HEK293 (cell line): Measurements from ENCODE around the gene PSMD5.

Source experiments
- AEBP2 ChIP-seq: fragments of 450-650 bp; formaldehyde crosslinking; IDR thresholded peaks from 2 replicates; pipeline ENCODE4 v1.5.1; 2016; ENCODE audit warnings: missing biosample characterization, missing genetic modification characterization, borderline replicate concordance
- BCL11A ChIP-seq: fragments of 450-650 bp; formaldehyde crosslinking; IDR thresholded peaks from 2 replicates; pipeline ENCODE4 v1.5.1; 2016; ENCODE audit warnings: low read depth, missing biosample characterization, missing genetic modification characterization
- CTCF ChIP-seq: fragments of 450-650 bp; formaldehyde crosslinking; IDR thresholded peaks from 2 replicates; pipeline ENCODE4 v1.5.1; 2016; ENCODE audit warnings: missing biosample characterization, missing genetic modification characterization
- ELK4 ChIP-seq: IDR thresholded peaks from 2 replicates; pipeline ENCODE4 v1.6.1; 2011; ENCODE audit warnings: mild to moderate bottlenecking, low read depth, low read length, borderline replicate concordance
- HOXC10 ChIP-seq: sonication (generic); formaldehyde crosslinking; IDR thresholded peaks from 2 replicates; pipeline ENCODE4 v1.8.1; 2023; ENCODE audit warnings: mild to moderate bottlenecking, missing genetic modification reagents
- HOXD13 ChIP-seq: sonication (generic); formaldehyde crosslinking; IDR thresholded peaks from 2 replicates; pipeline ENCODE4 v1.8.0; 2022; ENCODE audit warnings: missing genetic modification reagents, borderline replicate concordance
- PBX3 ChIP-seq: sonication (generic); formaldehyde crosslinking; IDR thresholded peaks from 2 replicates; pipeline ENCODE4 v1.8.1; 2022; ENCODE audit warnings: mild to moderate bottlenecking, moderate library complexity, missing genetic modification reagents
- PRDM2 ChIP-seq: fragments of 450-650 bp; formaldehyde crosslinking; IDR thresholded peaks from 2 replicates; pipeline ENCODE4 v1.5.1; 2016; ENCODE audit warnings: missing biosample characterization, missing genetic modification characterization, borderline replicate concordance
- ZEB2 ChIP-seq: fragments of 450-650 bp; formaldehyde crosslinking; IDR thresholded peaks from 2 replicates; pipeline ENCODE4 v1.5.1; 2016; ENCODE audit warnings: missing biosample characterization, missing genetic modification characterization
- ZNF121 ChIP-seq: fragments of 450-650 bp; formaldehyde crosslinking; IDR thresholded peaks from 2 replicates; pipeline ENCODE4 v1.5.1; 2016; ENCODE audit warnings: missing biosample characterization, missing genetic modification characterization
- ZNF138 ChIP-seq: fragments of 450-650 bp; formaldehyde crosslinking; IDR thresholded peaks from 2 replicates; pipeline ENCODE4 v1.5.1; 2016; ENCODE audit warnings: missing biosample characterization, missing genetic modification characterization, borderline replicate concordance
- ZNF175 ChIP-seq: fragments of 450-650 bp; formaldehyde crosslinking; IDR thresholded peaks from 2 replicates; pipeline ENCODE4 v1.5.1; 2016; ENCODE audit warnings: missing biosample characterization, missing genetic modification characterization
- ZNF2 ChIP-seq: fragments of 450-650 bp; formaldehyde crosslinking; IDR thresholded peaks from 2 replicates; pipeline ENCODE4 v1.5.1; 2016; ENCODE audit warnings: missing biosample characterization, missing genetic modification characterization
- ZNF335 ChIP-seq: fragments of 450-650 bp; formaldehyde crosslinking; conservative IDR thresholded peaks from 2 replicates; pipeline ENCODE4 v1.5.1; 2016; ENCODE audit warnings: missing biosample characterization, missing genetic modification characterization
- ZNF362 ChIP-seq: fragments of 450-650 bp; formaldehyde crosslinking; IDR thresholded peaks from 2 replicates; pipeline ENCODE4 v1.5.1; 2016; ENCODE audit warnings: missing biosample characterization, missing genetic modification characterization
- ZNF366 ChIP-seq: fragments of 450-650 bp; formaldehyde crosslinking; conservative IDR thresholded peaks from 2 replicates; pipeline ENCODE4 v1.5.1; 2016; ENCODE audit warnings: missing biosample characterization, missing genetic modification characterization
- ZNF391 ChIP-seq: fragments of 450-650 bp; formaldehyde crosslinking; IDR thresholded peaks from 2 replicates; pipeline ENCODE4 v1.5.1; 2016; ENCODE audit warnings: low read depth, missing biosample characterization, missing genetic modification characterization, borderline replicate concordance
- ZNF423 ChIP-seq: fragments of 450-650 bp; formaldehyde crosslinking; IDR thresholded peaks from 2 replicates; pipeline ENCODE4 v1.5.1; 2016; ENCODE audit warnings: missing biosample characterization, missing genetic modification characterization
- ZNF488 ChIP-seq: fragments of 450-650 bp; formaldehyde crosslinking; IDR thresholded peaks from 2 replicates; pipeline ENCODE4 v1.5.1; 2016; ENCODE audit warnings: missing biosample characterization, missing genetic modification characterization
- ZNF548 ChIP-seq: fragments of 450-650 bp; formaldehyde crosslinking; IDR thresholded peaks from 2 replicates; pipeline ENCODE4 v1.5.1; 2016; ENCODE audit warnings: missing biosample characterization, missing genetic modification characterization
- ZNF585B ChIP-seq: fragments of 450-650 bp; formaldehyde crosslinking; IDR thresholded peaks from 2 replicates; pipeline ENCODE4 v1.5.1; 2016; ENCODE audit warnings: missing biosample characterization, missing genetic modification characterization
- ZNF639 ChIP-seq: fragments of 450-650 bp; formaldehyde crosslinking; IDR thresholded peaks from 2 replicates; pipeline ENCODE4 v1.5.1; 2016; ENCODE audit warnings: missing biosample characterization, missing genetic modification characterization
- ZNF791 ChIP-seq: fragments of 450-650 bp; formaldehyde crosslinking; IDR thresholded peaks from 2 replicates; pipeline ENCODE4 v1.5.1; 2016; ENCODE audit warnings: missing biosample characterization, missing genetic modification characterization

The PSMD5 gene

GRCh38 chr9:120875954-120876841, 33.5 kb upstream of the PSMD5 start (continued):
- TF ChIP-seq ZNF138 (tag by site-specific recombination), result no peak
- TF ChIP-seq ZNF488 (tag by site-specific recombination), result no peak
- no peak for TF ChIP-seq ZNF362
- no peak for TF ChIP-seq ZNF121 (tag by site-specific recombination)
- TF ChIP-seq HOXD13 (CRISPR knock-in tag), result no peak
- TF ChIP-seq CTCF (tag by site-specific recombination), result peak; percentile 44; the same call in 1 of the 2 replicates
- no peak for TF ChIP-seq ELK4
- no peak for TF ChIP-seq ZNF585B (tag by site-specific recombination)
- no peak for TF ChIP-seq BCL11A (tag by site-specific recombination)
- TF ChIP-seq HOXC10 (CRISPR knock-in tag), result no peak
- no peak for TF ChIP-seq PBX3 (CRISPR knock-in tag)
- no peak for TF ChIP-seq PRDM2 (tag by site-specific recombination)
- TF ChIP-seq ZNF548 (tag by site-specific recombination), result no peak
- TF ChIP-seq ZNF335 (tag by site-specific recombination), result peak; percentile 52; the same call in 1 of the 2 replicates
- no peak for TF ChIP-seq ZNF175 (tag by site-specific recombination)
- TF ChIP-seq ZNF791 (tag by site-specific recombination), result no peak
- TF ChIP-seq AEBP2 (tag by site-specific recombination), result no peak
- TF ChIP-seq ZNF391 (tag by site-specific recombination), result no peak
- no peak for TF ChIP-seq ZNF639 (tag by site-specific recombination)
- TF ChIP-seq ZNF2, result no peak
- no peak for TF ChIP-seq ZNF423 (tag by site-specific recombination)
- TF ChIP-seq ZEB2 (tag by site-specific recombination), result no peak
- no peak for TF ChIP-seq ZNF366 (tag by site-specific recombination)
